ENCODE data around the gene ZNF283. TPM values are rescaled to one million over a fixed set of nuclear protein-coding genes. Genes with fewer than 3 reads are reported as not detected.

Gene ZNF283
- 8.2 and 9.6 TPM in 2 replicates for total RNA-seq (2014; rRNA removed)
- polyA plus RNA-seq (2012), result 3.0 TPM

- peak; percentile 89 for DNase-seq (ENCODE audit: low read depth)
Observed at GRCh38 chr19:43826787-43827754, at the start of gene ZNF283. Gene ZNF283 (plus strand): TSS chr19:43827321. CDS start chr19:43833505, 6,184 bp downstream.

- no peak for DNase-seq (ENCODE audit: low read depth)
Observed at GRCh38 chr19:43778651-43779050, 48.5 kb upstream of the ZNF283 start.

GRCh38 chr19:43779147-43779819, 47.8 kb upstream of the ZNF283 start:
- no peak for DNase-seq (ENCODE audit: low read depth)

GRCh38 chr19:43779820-43780219, 47.3 kb upstream of the ZNF283 start:
- DNase-seq (ENCODE audit: low read depth), result no peak

- DNase-seq (ENCODE audit: low read depth), result peak; percentile 67
Observed at GRCh38 chr19:43780706-43781525, 46.2 kb upstream of the ZNF283 start, which contains the start of gene KCNN4. Gene KCNN4 (minus strand): TSS chr19:43780973. CDS start chr19:43780861, 112 bp downstream.

GRCh38 chr19:43781630-43782310, 45.4 kb upstream of the ZNF283 start:
- no peak for DNase-seq (ENCODE audit: low read depth)

GRCh38 chr19:43782311-43782660, 44.8 kb upstream of the ZNF283 start:
- no peak for DNase-seq (ENCODE audit: low read depth)

- no peak for DNase-seq (ENCODE audit: low read depth)
Observed at GRCh38 chr19:43782689-43783231, 44.4 kb upstream of the ZNF283 start.

- no peak for DNase-seq (ENCODE audit: low read depth)
Observed at GRCh38 chr19:43783636-43784035, 43.5 kb upstream of the ZNF283 start.

GRCh38 chr19:43784241-43784980, 42.7 kb upstream of the ZNF283 start:
- peak; percentile 89 for DNase-seq (ENCODE audit: low read depth)

- peak; percentile 66 for DNase-seq (ENCODE audit: low read depth)
Observed at GRCh38 chr19:43784981-43785808, 41.9 kb upstream of the ZNF283 start.

GRCh38 chr19:43786665-43787064, 40.5 kb upstream of the ZNF283 start:
- no peak for DNase-seq (ENCODE audit: low read depth)

GRCh38 chr19:43789029-43789428, 38.1 kb upstream of the ZNF283 start:
- DNase-seq (ENCODE audit: low read depth), result peak; percentile 46

- no peak for DNase-seq (ENCODE audit: low read depth)
Observed at GRCh38 chr19:43790587-43790986, 36.5 kb upstream of the ZNF283 start.

GRCh38 chr19:43797118-43797517, 30.0 kb upstream of the ZNF283 start:
- no peak for DNase-seq (ENCODE audit: low read depth)

GRCh38 chr19:43797556-43797955, 29.6 kb upstream of the ZNF283 start:
- no peak for DNase-seq (ENCODE audit: low read depth)

GRCh38 chr19:43798026-43798545, 29.0 kb upstream of the ZNF283 start:
- DNase-seq (ENCODE audit: low read depth), result no peak

GRCh38 chr19:43798546-43799409, 28.3 kb upstream of the ZNF283 start:
- DNase-seq (ENCODE audit: low read depth), result no peak

All from LHCN-M2 (cell line).